HCT116 (cell line): ENCODE results near the gene CERS6. TPM values are rescaled to one million over a fixed set of nuclear protein-coding genes. Genes with fewer than 3 reads are reported as not detected.

Experiments
- ATAC-seq: fragments of 200-7000 bp; cut with Tn5 transposase; 2 replicates; pipeline ENCODE4 v1.9.1; 2020; ENCODE audit warnings: mild to moderate bottlenecking, moderate library complexity
- BruUV-seq: library from RNA; stranded (reverse); fragments of 400-500 nt; replicated peaks from 2 replicates; lab custom pipeline; 2021; lab: Mats Ljungman, UMichigan
- CTCF ChIA-PET: fragments of 300-600 bp; sonication (Branson Sonifier 250); formaldehyde crosslinking; loops from one replicate; lab custom pipeline; 2021; ENCODE audit warnings: antibody characterized with exemption; lab: Charles Lee
- POLR2A ChIA-PET: fragments of 300-600, 350-600 bp; sonication (Branson Sonifier 250); formaldehyde crosslinking; loops from one replicate; lab custom pipeline; 2021; ENCODE audit warnings: antibody characterized with exemption; lab: Charles Lee
- RAD21 ChIA-PET, 2 experiments: fragments of 300-600 bp; sonication (Branson Sonifier 250); formaldehyde crosslinking; loops; one replicate each; lab custom pipeline; 2023; ENCODE audit warnings: low total read pairs in 2 of 2; ENCODE audit not compliant: uncharacterized antibody in 2 of 2, unreplicated experiment in 2 of 2, low non-redundant PET in 1 of 2; lab: Charles Lee
- DNase-seq: peaks from one replicate; pipeline ENCODE4 v3.0.0-alpha.2; 2010; ENCODE audit warnings: low read depth, low spot score
- H2AFZ ChIP-seq: fragments of 200-600 bp; shearing (Covaris generic), sonication (generic); 2 replicates; pipeline ENCODE4 v1.6.1; 2017; ENCODE audit warnings: low read depth, mixed run types, mixed read lengths, antibody characterized with exemption, low read length; ENCODE audit not compliant: poor library complexity, severe bottlenecking
- H3K27ac ChIP-seq: 2 replicates; pipeline ENCODE4 v1.5.1; 2012; ENCODE audit warnings: low read depth, low read length
- H3K27me3 ChIP-seq: fragments of 200-600 bp; sonication (generic); 2 replicates; pipeline ENCODE4 v1.6.1; 2016; ENCODE audit warnings: mixed run types, low read length, mixed read lengths; ENCODE audit not compliant: insufficient read depth
- H3K36me3 ChIP-seq, 2 experiments: fragments of 200-500 bp in 1 of 2; fragments of 200-600 bp in 1 of 2; sonication (Bioruptor generic) in 1 of 2; sonication (generic) in 1 of 2; 2 replicates each; pipeline versions ENCODE4 v1.5.1 to v1.6.1; 2014 to 2016; ENCODE audit warnings: low read length in 2 of 2, inconsistent platforms in 1 of 2, mixed read lengths in 1 of 2, mixed run types in 1 of 2; ENCODE audit not compliant: insufficient read depth in 2 of 2, control insufficient read depth in 1 of 2
- H3K4me1 ChIP-seq, 2 experiments: fragments of 200-600 bp in 1 of 2; sonication (generic) in 1 of 2; 2 replicates each; pipeline versions ENCODE4 v1.5.1 to v1.6.1; 2012 to 2017; ENCODE audit warnings: low read length in 2 of 2, inconsistent platforms in 1 of 2, mild to moderate bottlenecking in 1 of 2, mixed read lengths in 1 of 2, mixed run types in 1 of 2, moderate library complexity in 1 of 2; ENCODE audit not compliant: insufficient read depth in 2 of 2, control insufficient read depth in 1 of 2
- H3K4me2 ChIP-seq: fragments of 200-600 bp; sonication (generic); 2 replicates; pipeline ENCODE4 v1.6.1; 2017; ENCODE audit warnings: mixed run types, low read length, mixed read lengths
- H3K4me3 ChIP-seq, 2 experiments: fragments of 200-600 bp in 1 of 2; sonication (generic) in 1 of 2; replicated peaks in 1 of 2; 2 replicates each; pipeline ENCODE4 v1.5.1; 2011 to 2016; ENCODE audit warnings: low read length in 2 of 2, control low read depth in 1 of 2, low read depth in 1 of 2, mild to moderate bottlenecking in 1 of 2, mixed read lengths in 1 of 2, mixed run types in 1 of 2
- H3K79me2 ChIP-seq: fragments of 200-600 bp; sonication (generic); 2 replicates; pipeline ENCODE4 v1.6.1; 2017; ENCODE audit warnings: mild to moderate bottlenecking, mixed run types, low read length, moderate library complexity, mixed read lengths; ENCODE audit not compliant: insufficient read depth
- H3K9ac ChIP-seq: fragments of 200-600 bp; sonication (generic); 2 replicates; pipeline ENCODE4 v1.6.1; 2016; ENCODE audit warnings: low read length, mixed read lengths
- H3K9me2 ChIP-seq: fragments of 200-600 bp; sonication (generic), shearing (Covaris generic); 2 replicates; pipeline ENCODE4 v1.6.1; 2017; ENCODE audit warnings: mixed run types, mild to moderate bottlenecking, moderate library complexity; ENCODE audit not compliant: insufficient read depth
- H3K9me3 ChIP-seq, 2 experiments: fragments of 200-500 bp in 1 of 2; fragments of 200-600 bp in 1 of 2; sonication (Bioruptor generic) in 1 of 2; sonication (generic) in 1 of 2; 2 replicates each; pipeline ENCODE4 v1.6.1; 2014 to 2017; ENCODE audit warnings: low read length in 2 of 2, mixed read lengths in 2 of 2, inconsistent platforms in 1 of 2, low read depth in 1 of 2, mild to moderate bottlenecking in 1 of 2, mixed run types in 1 of 2, moderate library complexity in 1 of 2; ENCODE audit not compliant: control insufficient read depth in 1 of 2, insufficient read depth in 1 of 2
- H4K20me1 ChIP-seq: fragments of 200-600 bp; sonication (generic), shearing (Covaris generic); 2 replicates; pipeline ENCODE4 v1.6.1; 2017; ENCODE audit warnings: mixed run types, mild to moderate bottlenecking, moderate library complexity; ENCODE audit not compliant: insufficient read depth
- EGR1 ChIP-seq: IDR thresholded peaks from 2 replicates; pipeline ENCODE4 v1.6.1; 2012; ENCODE audit warnings: low read depth
- FOSL1 ChIP-seq: IDR thresholded peaks from 2 replicates; pipeline ENCODE4 v1.6.1; 2012; ENCODE audit warnings: low read depth
- POLR2AphosphoS5 ChIP-seq: IDR thresholded peaks from 2 replicates; pipeline ENCODE4 v1.6.1; 2011; ENCODE audit warnings: mild to moderate bottlenecking, low read depth, low read length, moderate library complexity
- RAD21 ChIP-seq: IDR thresholded peaks from 2 replicates; pipeline ENCODE4 v1.6.1; 2012; ENCODE audit warnings: low read depth, mild to moderate bottlenecking
- SRF ChIP-seq: IDR thresholded peaks from 2 replicates; pipeline ENCODE4 v1.6.1; 2012; ENCODE audit warnings: low read depth
- ZNF274 ChIP-seq: fragments of 200-500 bp; sonication (Bioruptor generic); IDR thresholded peaks from 2 replicates; pipeline ENCODE4 v1.6.1; 2014; ENCODE audit warnings: mild to moderate bottlenecking, low read depth, low read length, inconsistent platforms
- intact Hi-C: fragments of 100-400 bp; cut with micrococcal nuclease; formaldehyde crosslinking; loops from 2 replicates; pipeline ENCODE4 v1.10.0; 2022
- total RNA-seq: library from RNA; stranded (reverse); gene quantifications from one replicate; pipeline ENCODE4 v1.2.1, GENCODE V29; 2021; ENCODE audit not compliant: unreplicated experiment
- TF ChIP-seq, protein P1 (sequence below), 3 experiments: fragments of 200-600 bp in 1 of 3; sonication (generic) in 1 of 3; IDR thresholded peaks in 2 of 3; conservative IDR thresholded peaks in 1 of 3; 2 replicates each; pipeline ENCODE4 v1.5.1; 2012 to 2017; ENCODE audit warnings: low read depth in 2 of 3, low read length in 2 of 3, antibody characterized with exemption in 1 of 3, borderline replicate concordance in 1 of 3, control low read depth in 1 of 3, mild to moderate bottlenecking in 1 of 3, mixed read lengths in 1 of 3, mixed run types in 1 of 3, moderate library complexity in 1 of 3; ENCODE audit not compliant: insufficient read depth in 1 of 3
- TF ChIP-seq, protein P2 (sequence below): IDR thresholded peaks from 2 replicates; pipeline ENCODE4 v1.6.1; 2011; ENCODE audit warnings: mild to moderate bottlenecking, low read length, moderate library complexity; ENCODE audit not compliant: insufficient replicate concordance; ENCODE audit errors: extremely low read depth
- TF ChIP-seq, protein P3 (sequence below): IDR thresholded peaks from 2 replicates; pipeline ENCODE4 v1.6.1; 2012

The CERS6 gene
- total RNA-seq, 1 experiment from 2014 or later = 37.0 TPM

DNA sequence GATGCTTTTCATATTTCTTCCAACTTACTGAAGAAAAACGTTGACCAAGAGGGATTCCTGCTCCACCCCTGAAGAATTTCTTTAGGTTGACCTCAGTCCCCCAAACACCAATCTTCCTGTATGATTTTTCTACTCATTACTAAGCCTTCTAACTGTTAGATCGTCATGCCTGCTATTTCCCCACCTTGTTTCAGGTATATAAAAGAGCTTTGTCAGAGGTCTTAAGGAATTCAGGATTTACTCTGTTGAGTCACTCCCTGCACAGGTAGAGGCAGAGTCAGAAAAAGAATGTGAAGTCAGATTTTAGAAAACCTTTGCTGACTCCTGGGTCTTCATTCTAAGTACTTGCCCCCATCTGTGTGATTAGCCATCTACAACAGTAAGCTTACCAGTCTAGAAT, 262.6 kb downstream of the CERS6 start:
- no peaks in the 10 kb centered on the region for H4K20me1 ChIP-seq
- H3K4me1 ChIP-seq = no peaks in the 10 kb centered on the region
- no peaks in the 10 kb centered on the region for H3K9me3 ChIP-seq
- H2AFZ ChIP-seq = no peak overlapping the region
- no peak for DNase-seq
- no peak overlapping the region for H3K9ac ChIP-seq
- H3K36me3 ChIP-seq = no peaks in the 10 kb centered on the region
- no peak overlapping the region for H3K4me3 ChIP-seq
- CTCF ChIA-PET = no interaction called here
- POLR2A ChIA-PET = no interaction called here
- TF ChIP-seq SRF (no peak), ZNF274 (no peak)
- TF ChIP-seq, protein P1, sequence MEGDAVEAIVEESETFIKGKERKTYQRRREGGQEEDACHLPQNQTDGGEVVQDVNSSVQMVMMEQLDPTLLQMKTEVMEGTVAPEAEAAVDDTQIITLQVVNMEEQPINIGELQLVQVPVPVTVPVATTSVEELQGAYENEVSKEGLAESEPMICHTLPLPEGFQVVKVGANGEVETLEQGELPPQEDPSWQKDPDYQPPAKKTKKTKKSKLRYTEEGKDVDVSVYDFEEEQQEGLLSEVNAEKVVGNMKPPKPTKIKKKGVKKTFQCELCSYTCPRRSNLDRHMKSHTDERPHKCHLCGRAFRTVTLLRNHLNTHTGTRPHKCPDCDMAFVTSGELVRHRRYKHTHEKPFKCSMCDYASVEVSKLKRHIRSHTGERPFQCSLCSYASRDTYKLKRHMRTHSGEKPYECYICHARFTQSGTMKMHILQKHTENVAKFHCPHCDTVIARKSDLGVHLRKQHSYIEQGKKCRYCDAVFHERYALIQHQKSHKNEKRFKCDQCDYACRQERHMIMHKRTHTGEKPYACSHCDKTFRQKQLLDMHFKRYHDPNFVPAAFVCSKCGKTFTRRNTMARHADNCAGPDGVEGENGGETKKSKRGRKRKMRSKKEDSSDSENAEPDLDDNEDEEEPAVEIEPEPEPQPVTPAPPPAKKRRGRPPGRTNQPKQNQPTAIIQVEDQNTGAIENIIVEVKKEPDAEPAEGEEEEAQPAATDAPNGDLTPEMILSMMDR (IDR thresholded peaks at IDR 0.05 in 2 of 3, conservative IDR thresholded peaks at IDR 0.05 in 1 of 3; ENCODE audit: borderline replicate concordance in 1 of 3, insufficient read depth in 1 of 3, low read depth in 2 of 3, low read length in 2 of 3) = no peak
- TF ChIP-seq, all 23 proteins: peak for 0
- H3K27me3 ChIP-seq = no peaks in the 10 kb centered on the region
- no peak overlapping the region for H3K4me2 ChIP-seq
- ATAC-seq = no peak
- BruUV-seq = no TSS peak
- intact Hi-C loops = no loop called here
- no peaks in the 10 kb centered on the region for H3K79me2 ChIP-seq
- no peaks in the 10 kb centered on the region for H3K9me2 ChIP-seq
- no peak overlapping the region for H3K27ac ChIP-seq
- RAD21 ChIA-PET = no interaction called here

DNA sequence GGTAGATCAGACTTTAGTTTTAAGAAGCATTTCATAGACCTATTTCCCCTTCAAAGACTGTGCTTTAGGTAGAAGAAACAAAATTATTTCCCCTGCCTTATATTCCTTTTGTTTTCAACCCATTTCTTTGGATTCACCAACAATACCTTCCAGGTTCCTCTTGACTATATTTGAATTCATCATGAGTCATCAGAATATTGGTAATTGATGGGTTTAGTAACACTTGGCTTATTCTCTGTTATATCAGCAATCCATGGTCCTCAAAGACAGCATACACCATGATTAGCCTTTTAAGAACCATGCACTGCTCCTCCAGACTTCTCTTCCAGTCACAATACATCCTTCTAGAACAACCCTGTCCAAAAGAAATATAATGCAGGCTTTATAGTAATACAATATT, 263.4 kb downstream of the CERS6 start:
- ChIA-PET POLR2A (no interaction called here), RAD21 (no interaction called here), CTCF (no interaction called here)
- H2AFZ ChIP-seq = no peak overlapping the region
- no peak overlapping the region for H3K4me2 ChIP-seq
- no peaks in the 10 kb centered on the region for H3K27me3 ChIP-seq
- no peak overlapping the region for H3K4me3 ChIP-seq
- H3K9me2 ChIP-seq = no peaks in the 10 kb centered on the region
- no TSS peak for BruUV-seq
- no peaks in the 10 kb centered on the region for H3K4me1 ChIP-seq
- no peak overlapping the region for H3K27ac ChIP-seq
- no peaks in the 10 kb centered on the region for H3K79me2 ChIP-seq
- no peaks in the 10 kb centered on the region for H3K9me3 ChIP-seq
- intact Hi-C loops = no loop called here
- DNase-seq (no peak), ATAC-seq (no peak)
- H4K20me1 ChIP-seq = no peaks in the 10 kb centered on the region
- H3K36me3 ChIP-seq = no peaks in the 10 kb centered on the region
- H3K9ac ChIP-seq = no peak overlapping the region
- TF ChIP-seq ZNF274 (no peak), RAD21 (no peak), POLR2AphosphoS5 (no peak), FOSL1 (no peak), EGR1 (no peak)
- TF ChIP-seq, protein P2, sequence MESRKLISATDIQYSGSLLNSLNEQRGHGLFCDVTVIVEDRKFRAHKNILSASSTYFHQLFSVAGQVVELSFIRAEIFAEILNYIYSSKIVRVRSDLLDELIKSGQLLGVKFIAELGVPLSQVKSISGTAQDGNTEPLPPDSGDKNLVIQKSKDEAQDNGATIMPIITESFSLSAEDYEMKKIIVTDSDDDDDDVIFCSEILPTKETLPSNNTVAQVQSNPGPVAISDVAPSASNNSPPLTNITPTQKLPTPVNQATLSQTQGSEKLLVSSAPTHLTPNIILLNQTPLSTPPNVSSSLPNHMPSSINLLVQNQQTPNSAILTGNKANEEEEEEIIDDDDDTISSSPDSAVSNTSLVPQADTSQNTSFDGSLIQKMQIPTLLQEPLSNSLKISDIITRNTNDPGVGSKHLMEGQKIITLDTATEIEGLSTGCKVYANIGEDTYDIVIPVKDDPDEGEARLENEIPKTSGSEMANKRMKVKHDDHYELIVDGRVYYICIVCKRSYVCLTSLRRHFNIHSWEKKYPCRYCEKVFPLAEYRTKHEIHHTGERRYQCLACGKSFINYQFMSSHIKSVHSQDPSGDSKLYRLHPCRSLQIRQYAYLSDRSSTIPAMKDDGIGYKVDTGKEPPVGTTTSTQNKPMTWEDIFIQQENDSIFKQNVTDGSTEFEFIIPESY = no peak
- TF ChIP-seq, protein P3, sequence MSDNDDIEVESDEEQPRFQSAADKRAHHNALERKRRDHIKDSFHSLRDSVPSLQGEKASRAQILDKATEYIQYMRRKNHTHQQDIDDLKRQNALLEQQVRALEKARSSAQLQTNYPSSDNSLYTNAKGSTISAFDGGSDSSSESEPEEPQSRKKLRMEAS = no peak
- TF ChIP-seq, protein P1 (IDR thresholded peaks at IDR 0.05 in 2 of 3, conservative IDR thresholded peaks at IDR 0.05 in 1 of 3; ENCODE audit: borderline replicate concordance in 1 of 3, insufficient read depth in 1 of 3, low read depth in 2 of 3, low read length in 2 of 3) = no peak
